Measurements from ENCODE around the gene OTUD1.

Gene OTUD1

GRCh38 chr10:23467548-23467947, 28.7 kb downstream of the OTUD1 start:
- DNase-seq (ENCODE audit: low spot score) = no peak

- no peak for DNase-seq (ENCODE audit: low spot score)
Observed at GRCh38 chr10:23469596-23470237, 30.8 kb downstream of the OTUD1 start.

GRCh38 chr10:23472181-23472580, 33.3 kb downstream of the OTUD1 start:
- DNase-seq (ENCODE audit: low spot score) = no peak

- DNase-seq (ENCODE audit: low spot score) = no peak
Observed at GRCh38 chr10:23474081-23474480, 35.2 kb downstream of the OTUD1 start.

GRCh38 chr10:23474626-23475025, 35.8 kb downstream of the OTUD1 start:
- no peak for DNase-seq (ENCODE audit: low spot score)

- DNase-seq (ENCODE audit: low spot score) = no peak
Observed at GRCh38 chr10:23478570-23478969, 39.7 kb downstream of the OTUD1 start.

GRCh38 chr10:23479798-23480473, 41.1 kb downstream of the OTUD1 start:
- DNase-seq (ENCODE audit: low spot score) = no peak

GRCh38 chr10:23481363-23481961, 42.6 kb downstream of the OTUD1 start:
- DNase-seq (ENCODE audit: low spot score) = no peak

- DNase-seq (ENCODE audit: low spot score) = no peak
Observed at GRCh38 chr10:23490115-23490514, 51.2 kb downstream of the OTUD1 start.

Data from globus pallidus (tissue), 1 donor.